BJ (cell line): ENCODE measurements around the gene PDCD10. TPM values are rescaled to one million over a fixed set of nuclear protein-coding genes. Genes with fewer than 3 reads are reported as not detected.

ENCODE experiments used
- CTCF ChIA-PET: fragments of 350-600 bp; formaldehyde crosslinking; extraction: SDS; loops from one replicate; lab custom pipeline; 2021; ENCODE audit warnings: antibody characterized with exemption, inconsistent platforms; lab: Yijun Ruan, JAX
- POLR2A ChIA-PET: fragments of 300-600 bp; sonication (Branson Sonifier 250); formaldehyde crosslinking; extraction: SDS; loops from one replicate; lab custom pipeline; 2021; ENCODE audit warnings: antibody characterized with exemption; lab: Charles Lee
- DNase-seq: peaks from one replicate; pipeline ENCODE4 v3.0.0-alpha.2; 2011; ENCODE audit warnings: low read depth
- H3K27me3 ChIP-seq: 2 replicates; pipeline ENCODE4 v1.6.0; 2011; ENCODE audit warnings: low read length; ENCODE audit not compliant: control insufficient read depth, insufficient read depth
- H3K36me3 ChIP-seq: 2 replicates; pipeline ENCODE4 v1.5.1; 2011; ENCODE audit warnings: low read length; ENCODE audit not compliant: control insufficient read depth, insufficient read depth
- H3K4me3 ChIP-seq: 2 replicates; pipeline ENCODE4 v1.5.1; 2011; ENCODE audit warnings: low read depth, mild to moderate bottlenecking, control low read depth, low read length
- polyA plus RNA-seq: library from polyadenylated mRNA; depleted of rRNA; stranded (reverse); fragments of >200 nt; gene quantifications from 2 replicates; pipeline ENCODE4 v1.2.3, GENCODE V29; 2011
- TF ChIP-seq, protein P1 (sequence below): IDR thresholded peaks from 2 replicates; pipeline ENCODE4 v1.5.1; 2011; ENCODE audit warnings: low read depth, mild to moderate bottlenecking, control low read depth, inconsistent platforms, low read length, moderate library complexity; ENCODE audit not compliant: insufficient read depth

Gene PDCD10
- polyA plus RNA-seq, 1 experiment = 24.4 TPM

DNA sequence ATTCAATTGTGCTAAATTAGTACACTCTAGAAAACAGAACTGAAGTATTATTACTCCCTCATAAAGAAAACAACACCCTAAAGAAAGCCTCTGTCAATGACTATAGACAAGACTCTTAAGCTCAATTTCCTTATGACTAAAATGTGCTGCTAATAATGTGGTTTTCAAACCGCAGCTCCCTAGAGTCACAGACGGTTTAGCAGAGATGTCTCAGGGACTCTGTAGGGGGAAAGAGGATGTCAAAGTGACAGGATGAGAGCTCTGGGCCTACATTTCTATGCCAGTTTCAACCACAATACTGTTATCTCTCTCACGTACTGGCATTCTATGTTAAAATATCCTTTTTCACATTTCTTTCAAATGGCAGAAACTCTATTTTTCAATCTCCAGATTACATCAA lies 43.3 kb downstream of the PDCD10 start:
- Histone ChIP-seq H3K27me3 (no peaks in the 10 kb centered on the region), H3K36me3 (peaks cover 2% of the 10 kb centered on the region; the same call in 1 of the 2 replicates), H3K4me3 (no peak overlapping the region)
- CTCF ChIA-PET = no interaction called here
- TF ChIP-seq, protein P1, sequence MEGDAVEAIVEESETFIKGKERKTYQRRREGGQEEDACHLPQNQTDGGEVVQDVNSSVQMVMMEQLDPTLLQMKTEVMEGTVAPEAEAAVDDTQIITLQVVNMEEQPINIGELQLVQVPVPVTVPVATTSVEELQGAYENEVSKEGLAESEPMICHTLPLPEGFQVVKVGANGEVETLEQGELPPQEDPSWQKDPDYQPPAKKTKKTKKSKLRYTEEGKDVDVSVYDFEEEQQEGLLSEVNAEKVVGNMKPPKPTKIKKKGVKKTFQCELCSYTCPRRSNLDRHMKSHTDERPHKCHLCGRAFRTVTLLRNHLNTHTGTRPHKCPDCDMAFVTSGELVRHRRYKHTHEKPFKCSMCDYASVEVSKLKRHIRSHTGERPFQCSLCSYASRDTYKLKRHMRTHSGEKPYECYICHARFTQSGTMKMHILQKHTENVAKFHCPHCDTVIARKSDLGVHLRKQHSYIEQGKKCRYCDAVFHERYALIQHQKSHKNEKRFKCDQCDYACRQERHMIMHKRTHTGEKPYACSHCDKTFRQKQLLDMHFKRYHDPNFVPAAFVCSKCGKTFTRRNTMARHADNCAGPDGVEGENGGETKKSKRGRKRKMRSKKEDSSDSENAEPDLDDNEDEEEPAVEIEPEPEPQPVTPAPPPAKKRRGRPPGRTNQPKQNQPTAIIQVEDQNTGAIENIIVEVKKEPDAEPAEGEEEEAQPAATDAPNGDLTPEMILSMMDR = no peak
- POLR2A ChIA-PET = no interaction called here
- no peak for DNase-seq

DNA sequence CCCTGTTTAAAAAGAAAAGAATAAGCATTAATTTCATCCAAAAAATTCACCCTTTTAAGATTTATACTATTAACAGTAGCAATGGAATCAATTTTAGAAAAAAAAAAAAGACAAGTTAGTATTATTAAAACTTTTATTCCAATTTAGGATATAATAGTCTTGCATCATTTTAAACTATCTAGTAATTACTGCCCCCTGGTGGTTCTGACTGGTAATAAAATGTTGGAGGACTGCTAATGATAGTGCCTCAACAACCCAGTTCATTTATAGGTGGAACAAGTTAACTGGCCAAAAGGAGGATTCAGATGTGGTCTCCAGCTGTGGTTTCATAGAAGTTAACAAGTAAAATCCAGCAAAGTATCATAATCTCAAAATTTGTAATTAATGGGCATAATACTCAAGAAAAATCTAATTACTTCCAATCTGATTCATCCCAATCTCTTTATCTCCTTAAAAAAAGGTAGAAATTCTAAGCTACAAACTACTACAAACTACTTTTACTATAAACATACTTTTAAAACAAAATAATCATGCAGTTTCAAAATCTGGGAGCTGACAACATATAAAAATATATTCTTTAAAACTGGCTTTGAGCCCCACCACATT lies 50.2 kb downstream of the PDCD10 start:
- ChIA-PET CTCF (interaction anchor here (0.8 to 2.0 kb wide), 11 partner anchors 9 to 304 kb away, joined by 3 to 14 read pairs (median 6); partner anchors contain the start of gene ZBBX), POLR2A (no interaction called here)
- TF ChIP-seq, protein P1 = peak; percentile 53
- DNase-seq = peak; percentile 3
- Histone ChIP-seq H3K36me3 (no peaks in the 10 kb centered on the region), H3K27me3 (no peaks in the 10 kb centered on the region), H3K4me3 (no peak overlapping the region)

DNA sequence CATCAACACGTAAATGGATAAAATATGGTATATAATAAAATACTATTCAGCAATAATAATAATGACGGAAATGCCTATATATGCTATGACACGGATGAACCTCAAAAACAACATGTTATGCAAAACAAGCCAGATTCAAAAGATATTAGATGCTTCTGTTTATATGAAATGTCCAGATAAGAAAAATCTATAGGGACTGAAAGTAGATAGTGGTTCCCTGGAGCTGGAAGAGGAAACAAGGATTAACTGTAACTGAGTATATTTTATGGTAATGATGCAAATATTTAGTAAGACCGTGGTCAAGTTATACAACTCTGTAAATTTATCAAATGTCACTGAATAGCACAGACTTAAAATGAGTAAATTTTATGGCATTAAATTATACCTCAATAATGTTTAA lies 55.2 kb downstream of the PDCD10 start:
- TF ChIP-seq, protein P1 = no peak
- Histone ChIP-seq H3K36me3 (no peaks in the 10 kb centered on the region; the same call in 1 of the 2 replicates), H3K4me3 (no peak overlapping the region), H3K27me3 (no peaks in the 10 kb centered on the region)
- POLR2A ChIA-PET = no interaction called here
- no peak for DNase-seq
- CTCF ChIA-PET = no interaction called here

DNA sequence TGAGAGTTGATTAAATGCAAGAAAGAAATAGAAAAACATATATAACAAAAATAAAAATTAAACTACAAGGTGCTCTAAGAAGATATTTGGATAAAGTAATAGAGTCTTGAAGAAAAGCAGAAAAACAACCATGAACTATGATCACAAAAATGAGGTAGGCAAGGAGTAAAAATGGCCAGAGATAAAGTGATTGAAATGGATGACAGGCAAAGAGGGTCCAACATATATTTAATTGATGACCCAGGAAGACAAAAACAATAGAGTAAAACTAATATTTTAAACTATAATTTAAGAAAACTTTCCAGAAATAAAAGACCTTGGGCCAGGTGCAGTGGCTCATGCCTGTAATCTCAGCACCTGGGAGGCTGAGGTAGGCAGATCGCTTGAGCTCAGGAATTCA lies 58.8 kb downstream of the PDCD10 start:
- ChIA-PET CTCF (interaction anchor here (3.1 kb wide), 1 partner anchor 8 kb away, joined by 13 read pairs; no protein-coding TSS in a partner anchor), POLR2A (no interaction called here)
- H3K27me3 ChIP-seq = no peaks in the 10 kb centered on the region

GRCh38 chr3:167673221-167673620 lies 61.5 kb downstream of the PDCD10 start:
- H3K36me3 ChIP-seq = no peaks in the 10 kb centered on the region; the same call in 1 of the 2 replicates
- POLR2A ChIA-PET = no interaction called here
- TF ChIP-seq, protein P1 = no peak
- H3K27me3 ChIP-seq = no peaks in the 10 kb centered on the region
- no peak overlapping the region for H3K4me3 ChIP-seq
- CTCF ChIA-PET = interaction anchor here (3.1 kb wide), 1 partner anchor 11 kb away, joined by 13 read pairs; no protein-coding TSS in a partner anchor
- DNase-seq = no peak

More for the DNA sequence above, 58.8 kb downstream of the PDCD10 start:
- H3K36me3 ChIP-seq = no peaks in the 10 kb centered on the region; the same call in 1 of the 2 replicates
- no peak overlapping the region for H3K4me3 ChIP-seq
- DNase-seq = no peak
- TF ChIP-seq, protein P1 = no peak
